Measurements from ENCODE around the gene ARL3. TPM values are rescaled to one million over a fixed set of nuclear protein-coding genes. Genes with fewer than 3 reads are reported as not detected.
"Not testable (repeated sequence)": the region's sequence is repeated elsewhere in the genome, so short reads cannot be mapped to it uniquely, and the experiment has no call there.

Gene ARL3
- total and polyA plus RNA-seq, 5 experiments from 2014 or later, result 3.6 to 4.4 (median 3.8) TPM

GRCh38 chr10:102731222-102731800 lies 17.1 kb upstream of the ARL3 start:
- ATAC-seq, result no peak
- Mint-ChIP-seq H3K36me3 (peaks cover 0 to 56% (median 8%) of the 10 kb centered on the region in 3 donors), H3K27ac (no peak overlapping the region), H3K27me3 (no peaks in the 10 kb centered on the region), H3K9me3 (no peaks in the 10 kb centered on the region), H3K4me3 (no peak overlapping the region), H3K4me1 (peaks cover 0 to 9% (median 7%) of the 10 kb centered on the region in 4 donors)
- no peak for DNase-seq
- POLR2A ChIA-PET, result interaction anchor here (0.6 kb wide), 1 partner anchor 58 kb away, joined by 4 read pairs; no protein-coding TSS in a partner anchor

GRCh38 chr10:102729029-102730026 lies 15.1 kb upstream of the ARL3 start:
- Mint-ChIP-seq H3K27me3 (no peaks in the 10 kb centered on the region), H3K4me3 (no peak overlapping the region), H3K27ac (peak overlapping the region in 8 of 10 donors; percentile 36 to 85 (median 54)), H3K36me3 (peaks cover 0 to 61% (median 8%) of the 10 kb centered on the region in 3 donors), H3K4me1 (peaks cover 0 to 12% (median 7%) of the 10 kb centered on the region in 4 donors), H3K9me3 (no peaks in the 10 kb centered on the region)
- POLR2A ChIA-PET, result no interaction called here
- peak; percentile 48 to 83 for ATAC-seq
- peak in 9 of 10 donors; percentile 7 to 72 (median 37) for DNase-seq

DNA sequence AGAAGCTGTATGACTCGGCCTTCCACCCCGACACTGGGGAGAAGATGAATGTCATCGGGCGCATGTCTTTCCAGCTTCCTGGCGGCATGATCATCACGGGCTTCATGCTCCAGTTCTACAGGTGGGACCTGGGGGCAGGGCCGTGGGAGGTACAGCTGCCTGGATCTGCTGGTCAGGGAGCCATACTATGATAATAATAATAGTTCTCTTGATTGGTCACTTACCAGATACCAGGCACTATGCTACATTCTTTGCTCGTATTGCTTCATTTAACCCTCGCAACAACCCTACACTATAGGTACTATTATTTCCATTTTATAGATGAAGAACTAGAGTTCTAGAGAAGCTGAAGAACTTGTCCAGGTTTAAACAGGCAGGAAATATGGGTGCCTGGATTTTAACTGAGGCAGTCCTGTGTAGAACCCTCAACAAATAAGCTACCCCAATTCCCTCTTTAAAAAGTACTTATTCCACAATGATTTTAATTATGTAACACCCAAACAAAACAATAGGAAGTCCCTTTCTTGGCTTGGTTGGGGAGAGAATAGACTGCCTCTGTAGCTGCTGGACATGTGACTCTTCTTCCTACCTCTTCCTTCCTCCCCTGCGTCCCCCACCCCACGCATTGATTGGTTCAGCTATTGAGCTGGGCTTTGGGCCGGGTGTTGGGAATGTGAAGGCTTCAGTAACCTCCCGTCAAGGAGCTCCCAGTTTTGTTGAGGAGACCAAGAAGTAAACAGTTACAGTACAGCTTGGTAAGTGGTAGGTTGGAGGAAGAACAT lies 13.0 kb upstream of the ARL3 start:
- H3K9me3 Mint-ChIP-seq, result peaks cover 0 to 3% (median 0%) of the 10 kb centered on the region in 9 donors

GRCh38 chr10:102726274-102726673 lies 12.1 kb upstream of the ARL3 start:
- peaks cover 8 to 21% (median 11%) of the 10 kb centered on the region in 4 donors for H3K4me1 Mint-ChIP-seq
- POLR2A ChIA-PET, result interaction anchor here (1.1 to 1.5 kb wide), 2 partner anchors 10 to 82 kb away, joined by 6 to 7 read pairs; partner anchors contain the start of gene TRIM8
- no peaks in the 10 kb centered on the region for H3K27me3 Mint-ChIP-seq
- peaks cover 0 to 3% (median 0%) of the 10 kb centered on the region in 9 donors for H3K9me3 Mint-ChIP-seq
- H3K4me3 Mint-ChIP-seq, result no peak overlapping the region
- peaks cover 0 to 43% (median 8%) of the 10 kb centered on the region in 3 donors for H3K36me3 Mint-ChIP-seq
- peak overlapping the region in 3 of 10 donors; percentile 7 to 34 (median 33) for H3K27ac Mint-ChIP-seq
- no peak for DNase-seq
- no peak for ATAC-seq

More for the DNA sequence above, 13.0 kb upstream of the ARL3 start:
- DNase-seq, result no peak
- no peaks in the 10 kb centered on the region for H3K27me3 Mint-ChIP-seq
- H3K4me1 Mint-ChIP-seq, result peaks cover 2 to 15% (median 6%) of the 10 kb centered on the region in 4 donors
- peak overlapping the region in 1 of 10 donors; percentile 66 for H3K4me3 Mint-ChIP-seq
- H3K27ac Mint-ChIP-seq, result peak overlapping the region in 3 of 10 donors; percentile 13 to 51 (median 22)
- no peak for ATAC-seq
- POLR2A ChIA-PET, result interaction anchor here (1.1 to 1.5 kb wide), 3 partner anchors 9 to 82 kb away, joined by 6 to 7 read pairs (median 6); partner anchors contain the start of genes ARL3, SFXN2 and TRIM8
- peaks cover 0 to 44% (median 9%) of the 10 kb centered on the region in 3 donors for H3K36me3 Mint-ChIP-seq

DNA sequence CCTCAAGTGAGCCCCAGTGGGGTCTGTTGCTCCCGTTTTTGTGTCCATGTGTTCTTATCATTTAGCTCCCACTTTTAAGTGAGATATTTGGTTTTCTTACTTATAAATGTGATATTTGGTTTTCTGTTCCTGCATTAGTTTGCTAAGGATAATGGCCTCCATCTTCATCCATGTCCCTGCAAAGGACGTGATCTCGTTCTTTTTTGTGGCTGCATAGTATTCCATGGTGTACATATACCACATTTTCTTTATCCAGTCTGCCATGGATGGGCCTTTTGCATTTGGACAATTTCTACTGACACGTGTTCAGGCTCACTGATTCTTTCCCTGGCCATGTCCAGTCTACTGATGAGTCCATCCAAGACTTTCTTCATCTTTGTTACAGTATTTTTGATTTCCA lies 9.8 kb upstream of the ARL3 start:
- Mint-ChIP-seq H3K4me3 (no peak overlapping the region), H3K4me1 (peaks cover 13 to 27% (median 19%) of the 10 kb centered on the region in 4 donors), H3K27me3 (no peaks in the 10 kb centered on the region), H3K27ac (peak overlapping the region in 2 of 10 donors; percentile 17 to 31), H3K36me3 (peaks cover 0 to 51% (median 5%) of the 10 kb centered on the region in 3 donors), H3K9me3 (peaks cover 0 to 3% (median 0%) of the 10 kb centered on the region in 9 donors)
- POLR2A ChIA-PET, result no interaction called here
- DNase-seq (no peak), ATAC-seq (no peak)

GRCh38 chr10:102721954-102722353 lies 7.8 kb upstream of the ARL3 start:
- peaks cover 0 to 3% (median 0%) of the 10 kb centered on the region in 9 donors for H3K9me3 Mint-ChIP-seq
- peak overlapping the region in 4 of 10 donors; percentile 16 to 64 (median 24) for H3K27ac Mint-ChIP-seq
- H3K36me3 Mint-ChIP-seq, result peaks cover 0 to 52% (median 5%) of the 10 kb centered on the region in 3 donors
- H3K4me1 Mint-ChIP-seq, result peaks cover 15 to 37% (median 32%) of the 10 kb centered on the region in 4 donors
- POLR2A ChIA-PET, result interaction anchor here (1.0 kb wide), 1 partner anchor 19 kb away, joined by 3 read pairs; no protein-coding TSS in a partner anchor
- no peaks in the 10 kb centered on the region for H3K27me3 Mint-ChIP-seq
- H3K4me3 Mint-ChIP-seq, result peak overlapping the region in 1 of 10 donors; percentile 30
- DNase-seq, result no peak
- ATAC-seq, result no peak

DNA sequence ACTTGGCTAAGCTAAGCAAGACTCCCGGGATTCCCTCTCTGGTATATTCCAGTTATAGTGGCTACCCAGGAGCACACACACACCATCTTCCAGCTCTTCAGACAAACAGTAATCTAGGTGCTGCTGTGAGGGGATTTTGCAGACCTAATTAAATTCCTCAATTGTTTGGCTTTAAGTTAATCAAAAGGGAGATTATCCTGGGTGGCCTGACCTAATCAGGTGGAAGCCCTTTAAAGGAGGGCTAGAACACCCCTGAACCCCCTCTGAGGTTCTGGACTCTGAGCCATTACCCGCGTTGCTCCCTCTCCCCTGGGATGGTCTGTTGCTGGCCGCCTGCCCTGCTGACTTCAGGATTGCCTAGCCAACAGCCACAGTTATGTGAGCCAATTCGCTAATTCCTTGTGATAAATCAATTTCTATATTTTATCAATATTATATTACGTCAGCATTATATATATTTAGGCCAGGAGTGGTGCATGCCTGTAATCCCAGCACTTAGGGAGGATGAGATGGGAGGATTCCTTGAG lies 6.6 kb upstream of the ARL3 start:
- H3K27me3 Mint-ChIP-seq, result no peaks in the 10 kb centered on the region
- H3K4me1 Mint-ChIP-seq, result peaks cover 19 to 49% (median 39%) of the 10 kb centered on the region in 4 donors
- DNase-seq (no peak), ATAC-seq (no peak)
- peaks cover 0 to 50% (median 5%) of the 10 kb centered on the region in 3 donors for H3K36me3 Mint-ChIP-seq
- H3K4me3 Mint-ChIP-seq, result no peak overlapping the region
- POLR2A ChIA-PET, result interaction anchor here (0.7 to 1.4 kb wide), 4 partner anchors 20 to 1581 kb away, joined by 3 to 4 read pairs (median 3); no protein-coding TSS in a partner anchor
- peaks cover 0 to 3% (median 0%) of the 10 kb centered on the region in 9 donors for H3K9me3 Mint-ChIP-seq
- peak overlapping the region in 1 of 10 donors; percentile 53 for H3K27ac Mint-ChIP-seq

GRCh38 chr10:102720337-102720736 lies 6.1 kb upstream of the ARL3 start:
- peaks cover 19 to 52% (median 42%) of the 10 kb centered on the region in 4 donors for H3K4me1 Mint-ChIP-seq
- POLR2A ChIA-PET, result interaction anchor here (0.7 to 1.4 kb wide), 3 partner anchors 75 to 1580 kb away, joined by 3 to 4 read pairs (median 3); no protein-coding TSS in a partner anchor
- no peak for ATAC-seq

DNA sequence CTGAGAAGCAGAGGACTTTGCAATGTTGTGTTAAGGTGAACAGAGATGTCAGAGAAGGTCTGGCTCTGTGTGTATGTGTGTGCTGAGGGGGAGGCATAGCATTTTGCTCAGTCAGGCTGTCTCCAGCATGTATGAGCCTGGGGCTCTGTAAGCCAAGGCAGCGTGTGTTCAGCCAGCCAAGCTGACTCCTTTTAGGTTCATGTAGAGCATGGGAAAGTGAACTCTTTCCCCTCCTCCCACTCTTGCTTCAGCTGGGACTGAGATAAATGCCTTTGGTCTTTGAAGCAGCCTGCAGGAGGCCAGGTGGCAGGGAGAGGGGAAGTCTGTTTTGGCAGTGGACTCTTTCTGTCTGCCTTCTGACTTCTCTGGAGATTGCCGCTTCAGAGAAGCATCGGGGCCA lies 4.0 kb upstream of the ARL3 start:
- Mint-ChIP-seq H3K9me3 (no peaks in the 10 kb centered on the region), H3K4me1 (peaks cover 26 to 66% (median 49%) of the 10 kb centered on the region in 4 donors), H3K27ac (peak overlapping the region in 4 of 10 donors; percentile 1 to 71 (median 18)), H3K36me3 (peaks cover 0 to 37% (median 0%) of the 10 kb centered on the region in 3 donors), H3K27me3 (no peaks in the 10 kb centered on the region), H3K4me3 (no peak overlapping the region)
- ATAC-seq (no peak), DNase-seq (no peak)
- POLR2A ChIA-PET, result no interaction called here

More at GRCh38 chr10:102720337-102720736, 6.1 kb upstream of the ARL3 start:
- peak overlapping the region in 1 of 10 donors; percentile 5 for H3K27ac Mint-ChIP-seq
- H3K4me3 Mint-ChIP-seq, result peak overlapping the region in 1 of 10 donors; percentile 15
- DNase-seq, result no peak
- peaks cover 0 to 3% (median 0%) of the 10 kb centered on the region in 9 donors for H3K9me3 Mint-ChIP-seq
- peaks cover 0 to 50% (median 5%) of the 10 kb centered on the region in 3 donors for H3K36me3 Mint-ChIP-seq
- no peaks in the 10 kb centered on the region for H3K27me3 Mint-ChIP-seq

DNA sequence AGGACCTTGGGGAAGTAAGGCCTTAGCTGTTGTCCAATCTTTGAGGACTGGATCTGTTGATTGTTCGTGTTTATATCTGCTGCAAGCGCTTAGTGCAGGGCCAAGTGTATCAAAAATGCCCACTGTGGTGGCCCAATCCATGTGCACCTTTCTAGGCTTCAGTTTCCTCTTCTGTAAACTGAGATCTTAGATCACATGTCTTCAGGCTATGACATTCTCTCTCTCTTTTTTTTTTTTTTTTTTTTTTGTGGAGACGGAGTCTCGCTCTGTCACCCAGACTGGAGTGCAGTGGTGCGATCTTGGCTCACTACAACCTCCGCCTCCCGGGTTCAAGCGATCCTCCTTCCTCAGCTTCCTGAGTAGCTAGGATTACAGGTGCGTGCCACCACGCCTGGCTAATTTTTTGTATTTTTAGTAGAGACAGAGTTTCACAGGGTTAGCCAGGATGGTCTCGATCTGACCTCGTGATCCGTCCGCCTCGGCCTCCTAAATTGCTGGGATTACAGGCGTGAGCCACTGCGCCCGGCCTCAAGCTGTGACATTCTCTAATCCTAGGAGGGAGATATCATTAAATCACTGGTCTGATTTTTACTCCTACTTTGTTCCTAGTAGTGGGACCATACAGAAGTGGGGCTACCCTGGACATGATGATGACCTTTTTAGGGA lies 2.8 kb upstream of the ARL3 start:
- not testable (repeated sequence) for ATAC-seq, H3K27me3 Mint-ChIP-seq, DNase-seq, H3K9me3 Mint-ChIP-seq
- Mint-ChIP-seq H3K4me3 (peak overlapping the region in 3 of 10 donors; percentile 24 to 97 (median 58)), H3K4me1 (peaks cover 28 to 69% (median 56%) of the 10 kb centered on the region in 4 donors), H3K27ac (peak overlapping the region in 5 of 10 donors; percentile 11 to 71 (median 58)), H3K36me3 (peaks cover 0 to 35% (median 0%) of the 10 kb centered on the region in 3 donors)
- POLR2A ChIA-PET, result interaction anchor here (0.7 kb wide), 2 partner anchors 22 to 509 kb away, joined by 4 to 7 read pairs; no protein-coding TSS in a partner anchor
